Ovary (tissue), 9 donors: ENCODE data around the gene PAPOLA. TPM values are rescaled to one million over a fixed set of nuclear protein-coding genes. Genes with fewer than 3 reads are reported as not detected.

Experiments
- DNase-seq, 5 donors: peaks; one replicate each; pipeline ENCODE4 v3.0.0-alpha.2; 2019 to 2020
- H3K27ac ChIP-seq, 2 donors: fragments of 200-600 bp; one replicate each; pipeline versions ENCODE4 v1.5.1 to v1.8.0; 2019 to 2022
- H3K27me3 ChIP-seq: fragments of 200-600 bp; one replicate; pipeline ENCODE4 v1.8.0; 2022
- H3K36me3 ChIP-seq: fragments of 200-600 bp; sonication (generic); one replicate; pipeline ENCODE4 v1.5.1; 2019
- H3K4me1 ChIP-seq: one replicate; pipeline ENCODE4 v1.8.1; 2013; ENCODE audit warnings: mild to moderate bottlenecking, moderate library complexity; ENCODE audit not compliant: insufficient read depth
- H3K4me3 ChIP-seq: fragments of 200-600 bp; sonication (generic); one replicate; pipeline ENCODE4 v1.5.1; 2017
- H3K9me3 ChIP-seq, 2 donors: fragments of 200-600 bp in 1 of 2; sonication (generic) in 1 of 2; one replicate each; pipeline versions ENCODE4 v1.5.1 to v1.8.1; 2013 to 2019; ENCODE audit warnings: mild to moderate bottlenecking in 1 of 2, moderate library complexity in 1 of 2
- EP300 ChIP-seq: sonication (generic); formaldehyde crosslinking; IDR thresholded peaks from one replicate; pipeline ENCODE4 v1.6.1; 2017; ENCODE audit warnings: antibody characterized with exemption
- POLR2A ChIP-seq: fragments of 450-650 bp; IDR thresholded peaks from one replicate; pipeline ENCODE4 v1.6.1; 2017; ENCODE audit warnings: antibody characterized with exemption, mild to moderate bottlenecking, moderate library complexity
- WGBS, 3 donors: extraction: QIAGEN DNeasy Blood & Tissue Kit in 1 of 3; methylation state at CpG; one replicate each; pipeline versions ENCODE4 v1.1.5 to v1.1.7; 2013 to 2017; 5-methylcytosine and 5-hydroxymethylcytosine counted together
- intact Hi-C, 4 donors: fragments of 100-400 bp; cut with DNase I; formaldehyde crosslinking; loops; one replicate each; pipeline versions ENCODE4 v1.11.0 to v1.15.1; 2022 to 2023
- polyA plus RNA-seq, 2 donors: library from polyadenylated mRNA; stranded (reverse); fragments of 200-250 nt in 1 of 2; fragments of 350-450 nt in 1 of 2; fragmentation: Illumina TruSeq in 1 of 2; extraction: RNeasy Lipid Tissue Mini Kit (QIAGEN cat#74804) in 1 of 2; gene quantifications; one replicate each; pipeline ENCODE4 v1.2.3, GENCODE V29; 2013 to 2014
- total RNA-seq, 7 donors: library from RNA; depleted of rRNA in 2 of 7; stranded (reverse); fragments of >200 nt in 2 of 7; fragmentation: NEBNext Ultra II Directional in 3 of 7; extraction: Animal tissue kit (Norgen Biotek cat#: 25700) in 3 of 7; gene quantifications; one replicate each; pipeline versions ENCODE4 v1.1.0 to v1.2.4, GENCODE V29; 2016 to 2023
- TF ChIP-seq, protein P1 (sequence below), 3 donors: fragments of 450-650 bp in 2 of 3; fragments of 200-600 bp in 1 of 3; IDR thresholded peaks; one replicate each; pipeline versions ENCODE4 v1.5.1 to v1.8.0; 2016 to 2022; ENCODE audit warnings: antibody characterized with exemption in 3 of 3, mild to moderate bottlenecking in 1 of 3
- donor health status: DM: no; HTN: no; CAD: no; lungs with moderate emphysema.
- donor health status: DM: no; HTN: no; CAD: no.
- donor health status: Bipolar disorder and iron deficiency.
- donor health status: DM: yes; HTN: yes; CAD: no.
- donor health status: DM: no; HTN: no; CAD: no.
- donor health status: DM: yes; HTN: yes; CAD: no.

The PAPOLA gene
- total and polyA plus RNA-seq, 9 donors = 68.5 to 187 (median 149) TPM

DNA sequence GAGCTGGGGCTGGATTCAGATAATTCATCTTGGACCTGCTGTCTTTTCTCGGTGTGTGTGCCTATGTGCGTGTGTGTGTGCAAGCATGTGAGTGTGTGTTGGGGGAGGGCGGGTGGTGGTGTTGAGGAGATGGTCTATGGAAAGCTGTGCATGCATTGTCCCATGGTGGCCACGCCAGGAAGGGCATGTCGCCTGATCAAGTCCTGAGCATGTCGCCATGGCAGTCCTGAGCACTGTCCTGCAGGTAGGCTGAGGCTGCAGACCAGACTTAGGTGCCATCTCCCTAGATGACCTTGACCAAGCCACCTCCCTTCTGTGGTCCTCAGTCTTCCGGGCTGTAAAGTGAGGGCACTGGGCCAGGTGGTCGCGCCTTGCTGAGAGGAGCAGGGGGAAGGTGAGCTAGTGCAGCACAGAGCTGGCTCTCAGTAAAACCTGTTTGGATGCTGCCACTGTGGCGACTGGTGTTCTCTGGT is 81.4 kb downstream of the PAPOLA start:
- TF ChIP-seq, protein P1, sequence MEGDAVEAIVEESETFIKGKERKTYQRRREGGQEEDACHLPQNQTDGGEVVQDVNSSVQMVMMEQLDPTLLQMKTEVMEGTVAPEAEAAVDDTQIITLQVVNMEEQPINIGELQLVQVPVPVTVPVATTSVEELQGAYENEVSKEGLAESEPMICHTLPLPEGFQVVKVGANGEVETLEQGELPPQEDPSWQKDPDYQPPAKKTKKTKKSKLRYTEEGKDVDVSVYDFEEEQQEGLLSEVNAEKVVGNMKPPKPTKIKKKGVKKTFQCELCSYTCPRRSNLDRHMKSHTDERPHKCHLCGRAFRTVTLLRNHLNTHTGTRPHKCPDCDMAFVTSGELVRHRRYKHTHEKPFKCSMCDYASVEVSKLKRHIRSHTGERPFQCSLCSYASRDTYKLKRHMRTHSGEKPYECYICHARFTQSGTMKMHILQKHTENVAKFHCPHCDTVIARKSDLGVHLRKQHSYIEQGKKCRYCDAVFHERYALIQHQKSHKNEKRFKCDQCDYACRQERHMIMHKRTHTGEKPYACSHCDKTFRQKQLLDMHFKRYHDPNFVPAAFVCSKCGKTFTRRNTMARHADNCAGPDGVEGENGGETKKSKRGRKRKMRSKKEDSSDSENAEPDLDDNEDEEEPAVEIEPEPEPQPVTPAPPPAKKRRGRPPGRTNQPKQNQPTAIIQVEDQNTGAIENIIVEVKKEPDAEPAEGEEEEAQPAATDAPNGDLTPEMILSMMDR (IDR thresholded peaks at IDR 0.05) = no peak
- TF ChIP-seq EP300 = no peak
- TF ChIP-seq POLR2A = no peak
- H3K4me1 ChIP-seq = no peaks in the 10 kb centered on the region
- no peak for DNase-seq
- no peaks in the 10 kb centered on the region for H3K27me3 ChIP-seq
- H3K9me3 ChIP-seq = no peaks in the 10 kb centered on the region
- H3K27ac ChIP-seq = no peak overlapping the region
- H3K4me3 ChIP-seq = no peak overlapping the region
- intact Hi-C loops = loop anchor here in 1 of 4 donors (10.0 kb wide), 1 partner anchor 161 kb away; no protein-coding TSS in a partner anchor
- H3K36me3 ChIP-seq = no peaks in the 10 kb centered on the region
- 55 to 70% (median 57%) methylated on average over 10 of the region's 10 CpGs for WGBS, 3 donors

DNA sequence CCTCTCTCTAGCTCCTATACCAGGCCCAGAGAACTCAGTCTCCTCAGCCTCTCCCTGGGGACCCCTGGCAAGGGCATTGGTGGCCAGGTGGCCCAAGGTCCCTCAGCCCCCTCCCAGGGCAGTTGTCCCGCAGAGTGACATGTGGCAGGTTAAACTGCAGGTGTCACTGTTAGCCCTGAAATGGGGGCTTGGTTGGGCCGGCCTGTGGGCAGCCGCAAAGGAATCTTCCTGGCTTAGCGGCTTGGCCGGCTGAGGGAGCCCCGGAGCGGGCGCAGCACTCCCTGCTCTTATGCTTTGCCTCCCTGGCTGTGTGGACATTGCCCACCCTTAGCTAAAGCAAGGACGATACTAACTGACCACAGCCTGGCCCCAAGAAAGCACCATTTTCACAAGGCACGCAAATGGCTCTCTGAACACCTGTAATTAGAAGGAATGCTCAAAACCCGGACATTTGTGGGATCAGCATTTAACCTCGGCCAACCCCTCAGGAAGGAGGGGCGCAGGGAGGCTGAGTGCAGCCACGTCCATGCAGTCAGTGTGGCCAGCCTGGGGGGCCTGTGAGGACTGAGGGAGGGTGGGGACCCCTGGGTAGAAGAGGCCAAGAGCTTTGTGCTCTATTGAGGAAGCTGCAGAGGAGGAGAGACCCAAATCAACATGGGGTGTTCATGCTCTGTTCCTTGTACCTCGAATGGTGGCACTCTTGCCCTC is 82.2 kb downstream of the PAPOLA start:
- H3K4me1 ChIP-seq = no peaks in the 10 kb centered on the region
- WGBS, 3 donors = 15 to 39% (median 25%) methylated on average over 15 of the region's 15 CpGs
- intact Hi-C loops = loop anchor here in 1 of 4 donors (10.0 kb wide), 1 partner anchor 160 kb away; no protein-coding TSS in a partner anchor
- DNase-seq = no peak
- no peaks in the 10 kb centered on the region for H3K36me3 ChIP-seq
- TF ChIP-seq, protein P1 (IDR thresholded peaks at IDR 0.05) = no peak
- TF ChIP-seq EP300 = no peak
- TF ChIP-seq POLR2A = no peak
- H3K4me3 ChIP-seq = no peak overlapping the region
- no peaks in the 10 kb centered on the region for H3K9me3 ChIP-seq
- H3K27me3 ChIP-seq = no peaks in the 10 kb centered on the region
- no peak overlapping the region for H3K27ac ChIP-seq

DNA sequence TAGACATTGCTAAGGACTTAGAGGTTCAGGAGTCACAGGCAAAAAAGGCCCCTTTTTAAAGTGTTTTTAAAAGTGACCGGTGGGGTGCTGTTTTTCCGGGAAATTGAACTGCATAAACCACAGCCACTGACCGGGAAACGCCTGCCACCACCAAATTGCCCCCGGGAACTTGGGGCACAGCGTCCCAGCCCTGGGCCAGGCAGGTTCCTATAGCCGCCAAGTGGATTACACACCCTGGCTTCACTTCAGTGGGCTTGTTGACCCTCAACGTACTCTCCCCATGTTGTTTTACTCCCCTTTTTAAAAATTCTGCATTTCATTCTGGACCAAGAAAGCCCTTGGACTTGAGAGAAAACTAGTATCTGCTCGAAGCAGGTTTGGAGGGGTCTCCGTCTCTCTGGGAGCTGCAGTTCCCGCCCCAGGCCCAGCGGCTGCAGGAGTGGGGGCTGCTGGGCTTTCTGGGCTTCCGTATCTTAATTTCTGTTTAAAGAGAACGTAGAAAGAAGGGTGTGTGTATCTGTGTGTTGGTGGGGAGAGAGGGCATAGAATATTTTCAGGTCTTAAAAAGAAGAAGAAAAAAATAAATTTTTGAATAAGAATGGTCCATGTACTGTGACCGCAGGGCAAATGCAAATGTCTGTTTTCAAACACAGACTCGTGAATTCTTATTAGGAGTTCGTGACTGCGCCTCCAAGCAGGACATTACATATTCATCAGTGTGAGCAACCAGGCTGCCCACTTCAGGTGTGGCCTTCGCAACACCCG is 82.9 kb downstream of the PAPOLA start:
- no peaks in the 10 kb centered on the region for H3K27me3 ChIP-seq
- H3K27ac ChIP-seq = no peak overlapping the region
- no peaks in the 10 kb centered on the region for H3K4me1 ChIP-seq
- no peak for DNase-seq
- 66 to 79% (median 78%) methylated on average over 20 of the region's 20 CpGs for WGBS, 3 donors
- TF ChIP-seq, protein P1 (IDR thresholded peaks at IDR 0.05) = no peak
- no peak for TF ChIP-seq POLR2A
- no peak for TF ChIP-seq EP300
- intact Hi-C loops = loop anchor here in 1 of 4 donors (10.0 kb wide), 1 partner anchor 160 kb away; no protein-coding TSS in a partner anchor
- H3K4me3 ChIP-seq = no peak overlapping the region
- no peaks in the 10 kb centered on the region for H3K9me3 ChIP-seq
- H3K36me3 ChIP-seq = no peaks in the 10 kb centered on the region

DNA sequence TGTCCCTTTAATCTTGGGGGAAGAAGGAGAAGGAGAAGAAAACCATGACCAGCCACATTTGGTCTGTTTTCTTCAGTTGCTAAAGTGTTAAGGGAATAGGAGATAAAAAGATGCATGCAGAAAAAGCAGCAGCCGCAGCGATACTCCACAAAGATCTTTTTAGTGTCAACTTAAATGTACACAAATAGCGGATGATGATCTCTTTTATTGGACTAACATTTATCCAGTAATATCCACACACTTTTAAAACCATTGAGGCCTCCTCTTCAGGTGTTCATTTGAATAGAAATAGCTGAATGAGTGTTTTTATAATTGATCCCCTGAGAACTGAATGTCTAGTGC is 83.5 kb downstream of the PAPOLA start:
- Histone ChIP-seq H3K4me3 (no peak overlapping the region), H3K27ac (no peak overlapping the region), H3K27me3 (no peaks in the 10 kb centered on the region), H3K36me3 (no peaks in the 10 kb centered on the region), H3K4me1 (no peaks in the 10 kb centered on the region), H3K9me3 (no peaks in the 10 kb centered on the region)
- no peak for DNase-seq
- intact Hi-C loops = loop anchor here in 1 of 4 donors (10.0 kb wide), 1 partner anchor 159 kb away; no protein-coding TSS in a partner anchor
- 59 to 77% (median 66%) methylated on average over 3 of the region's 3 CpGs for WGBS, 3 donors
- TF ChIP-seq, protein P1 (IDR thresholded peaks at IDR 0.05) = no peak
- TF ChIP-seq POLR2A (no peak), EP300 (no peak)
